GM12878 (cell line): ENCODE data around the gene KLHL10. TPM values are rescaled to one million over a fixed set of nuclear protein-coding genes. Genes with fewer than 3 reads are reported as not detected.

Experiments used
- CEBPZ ChIP-seq: fragments of 150-350 bp; IDR thresholded peaks from 2 replicates; pipeline ENCODE4 v1.6.1; 2016; ENCODE audit warnings: low read depth, low read length
- ETV6 ChIP-seq, 2 experiments: fragments of 450-650 bp in 1 of 2; IDR thresholded peaks in 1 of 2; conservative IDR thresholded peaks in 1 of 2; 2 replicates each; pipeline ENCODE4 v1.6.1; 2014; ENCODE audit warnings: antibody characterized with exemption in 1 of 2, borderline replicate concordance in 1 of 2, low read depth in 1 of 2, mild to moderate bottlenecking in 1 of 2, moderate library complexity in 1 of 2
- HCFC1 ChIP-seq: fragments of 150-350 bp; IDR thresholded peaks from 2 replicates; pipeline ENCODE4 v1.6.1; 2014; ENCODE audit warnings: low read length
- POLR2AphosphoS2 ChIP-seq: IDR thresholded peaks from 2 replicates; pipeline ENCODE4 v1.6.1; 2011; ENCODE audit warnings: low read depth, mild to moderate bottlenecking, low read length, improper control_type of control experiment, moderate library complexity
- REST ChIP-seq: IDR thresholded peaks from 2 replicates; pipeline ENCODE4 v1.6.1; 2012; ENCODE audit warnings: mild to moderate bottlenecking, low read depth, low read length
- SMC3 ChIP-seq: IDR thresholded peaks from 2 replicates; pipeline ENCODE4 v1.6.1; 2011; ENCODE audit warnings: low read length, improper control_type of control experiment, borderline replicate concordance
- TARDBP ChIP-seq: IDR thresholded peaks from 2 replicates; pipeline ENCODE4 v1.6.1; 2016; ENCODE audit warnings: borderline replicate concordance
- TCF12 ChIP-seq: IDR thresholded peaks from 2 replicates; pipeline ENCODE4 v1.6.1; 2011; ENCODE audit warnings: low read depth, mild to moderate bottlenecking, low read length
- ZBED1 ChIP-seq: IDR thresholded peaks from 2 replicates; pipeline ENCODE4 v1.6.1; 2016; ENCODE audit warnings: borderline replicate concordance
- ZNF384 ChIP-seq: IDR thresholded peaks from 2 replicates; pipeline ENCODE4 v1.6.1; 2012; ENCODE audit warnings: low read depth, mild to moderate bottlenecking, low read length, improper control_type of control experiment, borderline replicate concordance
- polyA plus RNA-seq, 11 experiments: library from polyadenylated mRNA; depleted of rRNA in 4 of 11; unstranded in 6 of 11; stranded (reverse) in 5 of 11; fragments of >200 nt; fragmentation: Nextera tagmentation in 4 of 11; fragmentation: Illumina TruSeq in 1 of 11; extraction: Ambion mirVana in 4 of 11; extraction: Trizol in 1 of 11; gene quantifications; 1 replicate in 1 of 11; 2 replicates in 10 of 11; pipeline versions ENCODE4 v1.2.1 to v1.2.3, GENCODE V29; 2011 to 2016; ENCODE audit warnings: inconsistent platforms in 2 of 11, missing spikeins in 2 of 11, low read depth in 1 of 11
- total RNA-seq, 4 experiments: library from RNA; depleted of rRNA in 3 of 4; stranded (reverse); fragments of >200 nt in 3 of 4; fragmentation: Illumina TruSeq in 1 of 4; extraction: Trizol in 1 of 4; gene quantifications; 2 replicates each; pipeline versions ENCODE4 v1.2.1 to v1.2.3, GENCODE V29; 2013 to 2021
- TF ChIP-seq, protein P1 (sequence below): fragments of 450-650 bp; IDR thresholded peaks from 2 replicates; pipeline ENCODE4 v1.6.1; 2017; ENCODE audit warnings: antibody characterized with exemption, mild to moderate bottlenecking, moderate library complexity

KLHL10 gene
- total and polyA plus RNA-seq, 10 of the 15 experiments (the other 5 are each of a cell fraction or from before 2014, with no cell fraction given), result 0.13 to 0.62 (median 0.20) TPM; not detected in 4

DNA sequence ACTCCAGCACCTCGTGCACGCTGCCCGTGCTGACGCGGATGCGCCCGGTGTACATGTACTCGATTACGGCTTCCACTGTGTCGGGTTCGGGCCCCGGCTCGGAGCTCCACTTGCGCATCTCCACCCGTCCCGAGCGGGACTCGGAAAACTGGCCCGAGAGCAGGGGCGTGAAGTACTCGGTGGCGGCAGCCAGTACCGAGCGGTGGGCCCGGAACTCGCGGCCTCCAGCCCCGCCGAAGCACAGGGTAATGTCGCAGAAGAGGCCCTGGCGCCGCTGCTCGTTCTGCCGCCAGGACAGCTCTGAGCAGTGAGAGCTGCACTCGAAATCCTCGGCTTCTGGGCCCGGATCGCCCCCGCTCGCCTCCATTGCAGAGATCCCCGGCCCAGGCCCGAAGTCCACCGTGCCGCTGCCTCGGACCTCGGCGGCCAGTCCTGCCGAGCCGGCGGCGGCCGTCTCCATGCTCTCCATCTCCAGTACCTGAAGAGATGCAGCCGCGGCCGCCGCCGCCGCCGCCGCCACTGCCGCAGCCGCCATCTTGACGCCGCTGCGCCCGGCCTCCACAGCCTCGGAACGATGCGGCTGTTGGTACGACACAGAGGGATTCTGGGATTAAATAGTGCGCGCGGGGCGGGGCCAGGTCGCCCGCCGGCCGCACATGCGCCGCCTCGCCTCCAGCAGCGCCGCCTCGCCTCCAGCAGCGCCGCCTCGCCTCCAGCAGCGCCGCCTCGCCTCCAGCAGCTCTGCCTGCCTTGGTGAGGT is 27.4 kb downstream of the KLHL10 start, which contains the start of gene KLHL11 (continued):
- TF ChIP-seq HCFC1 (no peak), SMC3 (no peak), REST (no peak), CEBPZ (no peak), ZBED1 (no peak), POLR2AphosphoS2 (0 out of 2 replicates have a peak, but pooled peaks have one; percentile 42), ETV6 (conservative IDR thresholded peaks at IDR 0.05 in 1 of 2, IDR thresholded peaks at IDR 0.05 in 1 of 2; ENCODE audit: borderline replicate concordance in 1 of 2, low read depth in 1 of 2) (no peak), TCF12 (peak; percentile 35; the same call in 1 of the 2 replicates), ZNF384 (no peak), TARDBP (no peak)
- TF ChIP-seq, protein P1, sequence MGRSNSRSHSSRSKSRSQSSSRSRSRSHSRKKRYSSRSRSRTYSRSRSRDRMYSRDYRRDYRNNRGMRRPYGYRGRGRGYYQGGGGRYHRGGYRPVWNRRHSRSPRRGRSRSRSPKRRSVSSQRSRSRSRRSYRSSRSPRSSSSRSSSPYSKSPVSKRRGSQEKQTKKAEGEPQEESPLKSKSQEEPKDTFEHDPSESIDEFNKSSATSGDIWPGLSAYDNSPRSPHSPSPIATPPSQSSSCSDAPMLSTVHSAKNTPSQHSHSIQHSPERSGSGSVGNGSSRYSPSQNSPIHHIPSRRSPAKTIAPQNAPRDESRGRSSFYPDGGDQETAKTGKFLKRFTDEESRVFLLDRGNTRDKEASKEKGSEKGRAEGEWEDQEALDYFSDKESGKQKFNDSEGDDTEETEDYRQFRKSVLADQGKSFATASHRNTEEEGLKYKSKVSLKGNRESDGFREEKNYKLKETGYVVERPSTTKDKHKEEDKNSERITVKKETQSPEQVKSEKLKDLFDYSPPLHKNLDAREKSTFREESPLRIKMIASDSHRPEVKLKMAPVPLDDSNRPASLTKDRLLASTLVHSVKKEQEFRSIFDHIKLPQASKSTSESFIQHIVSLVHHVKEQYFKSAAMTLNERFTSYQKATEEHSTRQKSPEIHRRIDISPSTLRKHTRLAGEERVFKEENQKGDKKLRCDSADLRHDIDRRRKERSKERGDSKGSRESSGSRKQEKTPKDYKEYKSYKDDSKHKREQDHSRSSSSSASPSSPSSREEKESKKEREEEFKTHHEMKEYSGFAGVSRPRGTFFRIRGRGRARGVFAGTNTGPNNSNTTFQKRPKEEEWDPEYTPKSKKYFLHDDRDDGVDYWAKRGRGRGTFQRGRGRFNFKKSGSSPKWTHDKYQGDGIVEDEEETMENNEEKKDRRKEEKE, result no peak
- TF ChIP-seq, all 136 proteins: peak for 36
